Ishikawa (cell line): ENCODE data around the gene BSX.

ENCODE experiments used
- CEBPB ChIP-seq: IDR thresholded peaks from 2 replicates; pipeline ENCODE4 v1.6.1; 2012
- CREB1 ChIP-seq: IDR thresholded peaks from 2 replicates; pipeline ENCODE4 v1.6.1; 2012; ENCODE audit warnings: low read depth
- EGR1 ChIP-seq: IDR thresholded peaks from 2 replicates; pipeline ENCODE4 v1.6.1; 2012
- EP300 ChIP-seq: IDR thresholded peaks from 2 replicates; pipeline ENCODE4 v1.6.1; 2012; ENCODE audit warnings: borderline replicate concordance
- FOXM1 ChIP-seq: IDR thresholded peaks from 2 replicates; pipeline ENCODE4 v1.6.1; 2012; ENCODE audit warnings: low read depth, borderline replicate concordance
- MAX ChIP-seq: IDR thresholded peaks from 2 replicates; pipeline ENCODE4 v1.6.1; 2012
- NFIC ChIP-seq: IDR thresholded peaks from 2 replicates; pipeline ENCODE4 v1.6.1; 2012
- RAD21 ChIP-seq: IDR thresholded peaks from 2 replicates; pipeline ENCODE4 v1.6.1; 2012; ENCODE audit warnings: low read depth
- TCF12 ChIP-seq: IDR thresholded peaks from 2 replicates; pipeline ENCODE4 v1.6.1; 2012; ENCODE audit warnings: low read depth
- YY1 ChIP-seq: IDR thresholded peaks from 2 replicates; pipeline ENCODE4 v1.6.1; 2012; ENCODE audit warnings: low read depth
- ZBTB7A ChIP-seq: IDR thresholded peaks from 2 replicates; pipeline ENCODE4 v1.6.1; 2012; ENCODE audit warnings: low read depth
- TF ChIP-seq, protein P1 (sequence below): IDR thresholded peaks from 2 replicates; pipeline ENCODE4 v1.6.1; 2012
- TF ChIP-seq, protein P2 (sequence below): IDR thresholded peaks from 2 replicates; pipeline ENCODE4 v1.6.1; 2012; ENCODE audit warnings: low read depth, mild to moderate bottlenecking

The BSX gene

GRCh38 chr11:122933416-122933815 is 48.2 kb downstream of the BSX start:
- TF ChIP-seq TCF12 (no peak), RAD21 (no peak), CREB1 (no peak), NFIC (no peak), FOXM1 (no peak), YY1 (no peak)
- TF ChIP-seq, protein P1, sequence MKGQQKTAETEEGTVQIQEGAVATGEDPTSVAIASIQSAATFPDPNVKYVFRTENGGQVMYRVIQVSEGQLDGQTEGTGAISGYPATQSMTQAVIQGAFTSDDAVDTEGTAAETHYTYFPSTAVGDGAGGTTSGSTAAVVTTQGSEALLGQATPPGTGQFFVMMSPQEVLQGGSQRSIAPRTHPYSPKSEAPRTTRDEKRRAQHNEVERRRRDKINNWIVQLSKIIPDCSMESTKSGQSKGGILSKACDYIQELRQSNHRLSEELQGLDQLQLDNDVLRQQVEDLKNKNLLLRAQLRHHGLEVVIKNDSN = no peak
- TF ChIP-seq, protein P2, sequence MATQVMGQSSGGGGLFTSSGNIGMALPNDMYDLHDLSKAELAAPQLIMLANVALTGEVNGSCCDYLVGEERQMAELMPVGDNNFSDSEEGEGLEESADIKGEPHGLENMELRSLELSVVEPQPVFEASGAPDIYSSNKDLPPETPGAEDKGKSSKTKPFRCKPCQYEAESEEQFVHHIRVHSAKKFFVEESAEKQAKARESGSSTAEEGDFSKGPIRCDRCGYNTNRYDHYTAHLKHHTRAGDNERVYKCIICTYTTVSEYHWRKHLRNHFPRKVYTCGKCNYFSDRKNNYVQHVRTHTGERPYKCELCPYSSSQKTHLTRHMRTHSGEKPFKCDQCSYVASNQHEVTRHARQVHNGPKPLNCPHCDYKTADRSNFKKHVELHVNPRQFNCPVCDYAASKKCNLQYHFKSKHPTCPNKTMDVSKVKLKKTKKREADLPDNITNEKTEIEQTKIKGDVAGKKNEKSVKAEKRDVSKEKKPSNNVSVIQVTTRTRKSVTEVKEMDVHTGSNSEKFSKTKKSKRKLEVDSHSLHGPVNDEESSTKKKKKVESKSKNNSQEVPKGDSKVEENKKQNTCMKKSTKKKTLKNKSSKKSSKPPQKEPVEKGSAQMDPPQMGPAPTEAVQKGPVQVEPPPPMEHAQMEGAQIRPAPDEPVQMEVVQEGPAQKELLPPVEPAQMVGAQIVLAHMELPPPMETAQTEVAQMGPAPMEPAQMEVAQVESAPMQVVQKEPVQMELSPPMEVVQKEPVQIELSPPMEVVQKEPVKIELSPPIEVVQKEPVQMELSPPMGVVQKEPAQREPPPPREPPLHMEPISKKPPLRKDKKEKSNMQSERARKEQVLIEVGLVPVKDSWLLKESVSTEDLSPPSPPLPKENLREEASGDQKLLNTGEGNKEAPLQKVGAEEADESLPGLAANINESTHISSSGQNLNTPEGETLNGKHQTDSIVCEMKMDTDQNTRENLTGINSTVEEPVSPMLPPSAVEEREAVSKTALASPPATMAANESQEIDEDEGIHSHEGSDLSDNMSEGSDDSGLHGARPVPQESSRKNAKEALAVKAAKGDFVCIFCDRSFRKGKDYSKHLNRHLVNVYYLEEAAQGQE = no peak

DNA sequence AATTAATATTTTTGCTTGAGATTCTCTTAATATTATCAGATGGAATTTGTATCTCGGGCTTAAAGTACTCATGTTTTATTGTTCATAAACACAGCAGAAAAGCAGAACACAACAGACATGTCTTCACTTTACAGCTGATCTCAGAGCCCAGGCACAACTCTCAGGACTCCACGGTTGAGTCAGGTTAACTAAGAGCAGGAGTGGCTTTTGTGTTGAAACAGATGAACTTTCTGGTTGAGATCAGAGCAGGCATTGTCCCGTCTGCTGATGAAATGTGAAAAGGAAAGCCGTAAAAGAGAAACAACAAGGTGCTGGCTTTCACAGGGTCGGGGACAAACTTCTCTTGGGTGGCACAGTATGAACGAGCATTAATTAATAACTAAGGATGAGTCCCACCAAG is 50.1 kb downstream of the BSX start:
- no peak for TF ChIP-seq YY1
- no peak for TF ChIP-seq ZBTB7A
- no peak for TF ChIP-seq RAD21
- TF ChIP-seq CEBPB = no peak
- no peak for TF ChIP-seq MAX
- no peak for TF ChIP-seq EGR1
- TF ChIP-seq NFIC = no peak
- TF ChIP-seq, protein P2 = no peak
- no peak for TF ChIP-seq EP300
